ENCODE measurements around the gene FXYD6. TPM values are rescaled to one million over a fixed set of nuclear protein-coding genes. Genes with fewer than 3 reads are reported as not detected.

Gene FXYD6
- total RNA-seq, 1 donor from 2014 or later, result 141 TPM

GRCh38 chr11:117792992-117793391, 83.5 kb downstream of the FXYD6 start:
- intact Hi-C loops (cut with DNase I), result no loop called here
- ATAC-seq, result no peak
- DNase-seq (ENCODE audit: low spot score), result no peak

- DNase-seq (ENCODE audit: low spot score) (no peak), ATAC-seq (no peak)
- intact Hi-C loops (cut with DNase I), result no loop called here
These were observed 84.2 kb downstream of the FXYD6 start for GRCh38 chr11:117792241-117792640.

- DNase-seq (ENCODE audit: low spot score), result no peak
- intact Hi-C loops (cut with DNase I), result no loop called here
These were observed 86.2 kb downstream of the FXYD6 start for GRCh38 chr11:117790279-117790678.

GRCh38 chr11:117789241-117789640, 87.2 kb downstream of the FXYD6 start:
- no peak for ATAC-seq
- DNase-seq (ENCODE audit: low spot score), result no peak
- intact Hi-C loops (cut with DNase I), result no loop called here

More at GRCh38 chr11:117790279-117790678, 86.2 kb downstream of the FXYD6 start:
- ATAC-seq, result no peak

Other genes with a start within 250 kb of the FXYD6 start
- gene DSCAML1, start 79.4 kb downstream of the FXYD6 start, total RNA-seq, result 4.2 TPM
- 6.6 TPM for gene FXYD2, start 51.9 kb downstream of the FXYD6 start, total RNA-seq
- 0.58 TPM for gene TMPRSS13, start 52.7 kb upstream of the FXYD6 start, total RNA-seq
- 29.5 TPM for gene IL10RA, start 109.7 kb upstream of the FXYD6 start, total RNA-seq
- gene TMPRSS4, start 200.4 kb upstream of the FXYD6 start, total RNA-seq, result not detected
- not detected for gene SMIM35, start 210.3 kb upstream of the FXYD6 start, total RNA-seq

Data from sciatic nerve (tissue), 2 donors.